Adrenal gland (tissue), 12 donors: Measurements from ENCODE around the gene COPRS. TPM values are rescaled to one million over a fixed set of nuclear protein-coding genes. Genes with fewer than 3 reads are reported as not detected.

Experiments
- DNase-seq, 7 donors: peaks; one replicate each; pipeline ENCODE4 v3.0.0-alpha.2; 2019 to 2020
- H3K27ac ChIP-seq, 5 donors: fragments of 200-600 bp; sonication (generic) in 4 of 5; 1 replicate in 3 of 5; 2 replicates in 2 of 5; pipeline versions ENCODE4 v1.5.1 to v1.8.0; 2016 to 2020; ENCODE audit warnings: mild to moderate bottlenecking in 1 of 5
- H3K27me3 ChIP-seq: fragments of 200-600 bp; 2 replicates; pipeline ENCODE4 v1.8.0; 2021
- H3K36me3 ChIP-seq, 2 donors: fragments of 200-600 bp; replicated peaks in 1 of 2; 1 replicate in 1 of 2; 2 replicates in 1 of 2; pipeline versions ENCODE4 v1.5.1 to v1.8.0; 2018 to 2022
- H3K4me1 ChIP-seq, 2 donors: fragments of 200-600 bp; replicated peaks in 1 of 2; 1 replicate in 1 of 2; 2 replicates in 1 of 2; pipeline versions ENCODE4 v1.5.1 to v1.8.0; 2018 to 2021
- H3K4me3 ChIP-seq, 4 donors: fragments of 200-600 bp; sonication (generic) in 3 of 4; one replicate each; pipeline ENCODE4 v1.5.1; 2016 to 2018
- H3K9me3 ChIP-seq, 3 donors: fragments of 200-600 bp; sonication (generic) in 1 of 3; replicated peaks in 1 of 3; 1 replicate in 2 of 3; 2 replicates in 1 of 3; pipeline versions ENCODE4 v1.5.1 to v1.8.0; 2016 to 2021
- CTCF ChIP-seq, 6 experiments: fragments of 450-650 bp in 4 of 6; fragments of 200-600 bp in 2 of 6; sonication (generic) in 1 of 6; IDR thresholded peaks; 1 replicate in 5 of 6; 2 replicates in 1 of 6; pipeline versions ENCODE4 v1.5.1 to v1.8.0; 2016 to 2021; ENCODE audit warnings: antibody characterized with exemption in 6 of 6, mild to moderate bottlenecking in 2 of 6, moderate library complexity in 1 of 6
- POLR2A ChIP-seq, 2 donors: fragments of 450-650 bp; IDR thresholded peaks; one replicate each; pipeline ENCODE4 v1.6.1; 2017; ENCODE audit warnings: antibody characterized with exemption in 2 of 2, mild to moderate bottlenecking in 2 of 2, moderate library complexity in 1 of 2
- WGBS, 4 donors: extraction: QIAGEN DNeasy Blood & Tissue Kit in 2 of 4; methylation state at CpG; one replicate each; pipeline versions ENCODE4 v1.1.5 to v1.1.7; 2013 to 2017; 5-methylcytosine and 5-hydroxymethylcytosine counted together
- intact Hi-C, 2 donors: fragments of 100-400 bp; cut with DNase I; formaldehyde crosslinking; loops; one replicate each; pipeline versions ENCODE4 v1.14.1 to v1.15.0; 2022 to 2023
- polyA plus RNA-seq, 3 donors: library from polyadenylated mRNA; stranded (reverse); fragments of 200-250 nt in 2 of 3; fragments of 350-450 nt in 1 of 3; fragmentation: Illumina TruSeq in 1 of 3; extraction: RNeasy Lipid Tissue Mini Kit (QIAGEN cat#74804) in 1 of 3; gene quantifications; one replicate each; pipeline ENCODE4 v1.2.3, GENCODE V29; 2013 to 2014
- total RNA-seq, 9 donors: library from RNA; depleted of rRNA in 4 of 9; stranded (reverse); fragments of >200 nt in 4 of 9; fragments of 120-200 nt in 1 of 9; fragmentation: NEBNext Ultra II Directional in 1 of 9; extraction: Animal tissue kit (Norgen Biotek cat#: 25700) in 1 of 9; gene quantifications; one replicate each; pipeline versions ENCODE4 v1.1.0 to v1.2.4, GENCODE V29; 2013 to 2023
- donor health status: healthy with polysubstance abuse.
- donor health status: Bipolar disorder and iron deficiency.
- donor health status: DM: yes; HTN: yes; CAD: no.
- donor health status: DM: no; HTN: no; CAD: no.
- donor health status: DM: no; HTN: no; CAD: no.
- donor health status: DM: yes; HTN: yes; CAD: no.

The COPRS gene
- total and polyA plus RNA-seq, 12 donors: 31.0 to 126 (median 50.8) TPM

- Histone ChIP-seq H3K4me3 (peak overlapping the region in 2 of 4 donors; percentile 58 to 88), H3K27ac (peak overlapping the region in 4 of 5 donors; percentile 48 to 95 (median 80)), H3K36me3 (peaks cover 0 to 10% of the 10 kb centered on the region in 2 donors), H3K4me1 (peaks cover 9 to 17% of the 10 kb centered on the region in 2 donors), H3K27me3 (no peaks in the 10 kb centered on the region), H3K9me3 (no peaks in the 10 kb centered on the region)
- TF ChIP-seq CTCF (IDR thresholded peaks at IDR 0.05): no peak
- TF ChIP-seq POLR2A (IDR thresholded peaks at IDR 0.05): no peak
- 19 to 27% (median 24%) methylated on average over 13 of the region's 13 CpGs for WGBS, 4 donors
- peak in 3 of 7 donors; percentile 18 to 31 (median 18) for DNase-seq
- intact Hi-C loops: loop anchor here in 1 of 2 donors (5.0 kb wide), 1 partner anchor 301 kb away; no protein-coding TSS in a partner anchor
Measured at GRCh38 chr17:31857920-31858641, 963 bp downstream of the COPRS start.

- peaks cover 0 to 11% of the 10 kb centered on the region in 2 donors for H3K36me3 ChIP-seq
- no peaks in the 10 kb centered on the region for H3K27me3 ChIP-seq
- H3K27ac ChIP-seq: no peak overlapping the region
- peaks cover 9 to 17% of the 10 kb centered on the region in 2 donors for H3K4me1 ChIP-seq
- WGBS, 4 donors: 88 to 98% (median 97%) methylated on average over 4 of the region's 4 CpGs
- H3K9me3 ChIP-seq: no peaks in the 10 kb centered on the region
- TF ChIP-seq CTCF (IDR thresholded peaks at IDR 0.05): no peak
- TF ChIP-seq POLR2A (IDR thresholded peaks at IDR 0.05): no peak
- no peak overlapping the region for H3K4me3 ChIP-seq
- no peak for DNase-seq
- intact Hi-C loops: loop anchor here in 1 of 2 donors (5.0 kb wide), 1 partner anchor 299 kb away; no protein-coding TSS in a partner anchor
Measured at GRCh38 chr17:31856750-31857149, 2.3 kb downstream of the COPRS start.

GRCh38 chr17:31854672-31855071 lies 4.4 kb downstream of the COPRS start:
- no peak overlapping the region for H3K27ac ChIP-seq
- no peaks in the 10 kb centered on the region for H3K9me3 ChIP-seq
- intact Hi-C loops: loop anchor here in 1 of 2 donors (5.0 kb wide), 1 partner anchor 297 kb away; no protein-coding TSS in a partner anchor
- no peaks in the 10 kb centered on the region for H3K27me3 ChIP-seq
- H3K4me3 ChIP-seq: no peak overlapping the region
- DNase-seq: no peak
- 92 to 96% (median 95%) methylated on average over 2 of the region's 2 CpGs for WGBS, 4 donors
- H3K36me3 ChIP-seq: peaks cover 0 to 13% of the 10 kb centered on the region in 2 donors
- no peak for TF ChIP-seq POLR2A (IDR thresholded peaks at IDR 0.05)
- no peak for TF ChIP-seq CTCF (IDR thresholded peaks at IDR 0.05)
- H3K4me1 ChIP-seq: peaks cover 9 to 14% of the 10 kb centered on the region in 2 donors

GRCh38 chr17:31853911-31854470 lies 5.1 kb downstream of the COPRS start:
- Histone ChIP-seq H3K36me3 (peaks cover 0 to 13% of the 10 kb centered on the region in 2 donors), H3K27ac (no peak overlapping the region), H3K4me3 (no peak overlapping the region), H3K9me3 (no peaks in the 10 kb centered on the region), H3K4me1 (peaks cover 9 to 10% of the 10 kb centered on the region in 2 donors), H3K27me3 (no peaks in the 10 kb centered on the region)
- WGBS, 4 donors: 80 to 89% (median 81%) methylated on average over 7 of the region's 7 CpGs
- TF ChIP-seq CTCF (IDR thresholded peaks at IDR 0.05): no peak
- no peak for TF ChIP-seq POLR2A (IDR thresholded peaks at IDR 0.05)
- intact Hi-C loops: no loop called here
- DNase-seq: no peak
